ENCODE results near the gene DLK1. TPM values are rescaled to one million over a fixed set of nuclear protein-coding genes. Genes with fewer than 3 reads are reported as not detected.

DLK1 gene
- total RNA-seq, 2 experiments from 2014 or later = not detected

DNA sequence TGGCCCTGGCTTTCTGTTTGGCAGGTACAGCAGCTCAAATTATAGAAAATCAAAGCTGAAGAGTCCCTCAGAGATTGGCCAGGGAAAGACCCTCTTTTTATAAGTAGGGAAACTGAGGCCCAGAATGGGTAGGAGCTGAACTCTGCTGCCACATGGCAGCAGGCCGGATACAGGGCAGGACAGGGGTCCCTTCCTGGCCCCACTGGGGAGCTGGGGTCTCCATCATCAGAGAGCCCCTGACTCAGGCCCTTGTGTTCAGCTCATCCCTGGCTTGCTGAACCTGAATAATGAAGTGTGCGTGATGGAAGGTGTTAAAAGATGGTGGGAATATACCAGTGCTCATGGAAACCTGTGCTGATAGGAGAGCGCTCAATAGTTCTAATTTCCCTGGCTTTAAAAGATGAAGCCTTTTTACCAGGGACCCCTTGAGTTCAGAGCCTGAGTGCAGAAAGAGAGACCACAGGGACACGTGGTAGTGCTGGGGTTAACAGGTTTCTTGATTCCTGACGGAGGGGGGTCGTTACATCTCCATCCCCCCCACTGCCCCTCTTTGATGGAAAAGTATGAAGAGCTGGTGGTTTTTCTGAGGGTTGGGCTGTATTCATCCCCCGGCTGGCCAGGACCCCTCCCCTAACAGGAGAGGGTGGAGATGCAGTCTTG, 4.4 kb downstream of the DLK1 start:
- H3K4me3 Mint-ChIP-seq = no peak overlapping the region
- no peaks in the 10 kb centered on the region for H3K36me3 Mint-ChIP-seq (ENCODE audit: low read depth)
- ATAC-seq = no peak
- H3K4me1 Mint-ChIP-seq (ENCODE audit: low read depth) = no peaks in the 10 kb centered on the region
- CTCF ChIA-PET = no interaction called here
- no peaks in the 10 kb centered on the region for H3K9me3 Mint-ChIP-seq (ENCODE audit: insufficient read depth)
- POLR2A ChIA-PET = interaction anchor here (0.7 kb wide), 1 partner anchor 129 kb away, joined by 3 read pairs; no protein-coding TSS in a partner anchor
- no peak for DNase-seq
- H3K27me3 Mint-ChIP-seq (ENCODE audit: low read depth) = peaks cover 27% of the 10 kb centered on the region
- H3K27ac Mint-ChIP-seq = no peak overlapping the region

DNA sequence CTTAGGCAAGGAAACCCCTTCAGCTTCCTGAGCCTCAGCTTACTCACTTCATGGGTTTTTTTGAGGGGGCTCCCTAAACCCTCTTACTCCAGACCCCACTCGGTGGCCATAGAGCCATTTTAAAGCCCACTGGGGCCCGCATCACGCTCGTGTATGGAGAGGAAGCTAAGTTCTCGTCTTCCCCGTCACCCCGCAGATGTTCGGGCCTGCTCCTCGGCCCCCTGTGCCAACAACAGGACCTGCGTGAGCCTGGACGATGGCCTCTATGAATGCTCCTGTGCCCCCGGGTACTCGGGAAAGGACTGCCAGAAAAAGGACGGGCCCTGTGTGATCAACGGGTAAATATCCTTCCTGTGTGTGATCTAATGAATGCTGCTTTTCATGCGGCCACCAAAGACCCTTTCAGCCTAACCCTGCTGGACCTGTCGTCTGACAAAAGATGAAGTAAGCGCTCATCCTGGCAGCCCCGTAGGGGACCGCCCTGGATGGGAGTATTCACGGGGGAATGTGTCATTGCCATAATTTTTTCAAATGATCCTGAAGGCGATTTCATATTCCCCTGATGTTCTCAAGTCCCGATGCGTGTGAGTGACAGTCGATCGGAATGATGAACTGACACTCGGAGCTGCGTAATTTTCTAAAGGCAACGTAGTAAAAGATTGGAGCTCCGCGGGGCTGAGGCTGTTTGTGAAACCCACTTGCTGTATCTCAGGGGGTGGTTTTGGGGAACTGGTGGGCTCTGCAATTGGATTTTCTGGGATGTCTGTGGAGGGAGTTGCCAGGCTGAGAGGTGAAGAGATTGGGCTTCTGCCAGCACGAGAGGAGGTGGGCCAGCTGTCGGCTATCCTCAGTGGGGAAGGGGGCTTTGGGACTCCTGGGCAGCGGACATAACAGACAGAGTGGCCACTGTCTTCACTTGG, 5.4 kb downstream of the DLK1 start:
- H3K27me3 Mint-ChIP-seq (ENCODE audit: low read depth) = peaks cover 22% of the 10 kb centered on the region
- no peak overlapping the region for H3K4me3 Mint-ChIP-seq
- no peak overlapping the region for H3K27ac Mint-ChIP-seq
- ATAC-seq (no peak), DNase-seq (no peak)
- H3K9me3 Mint-ChIP-seq (ENCODE audit: insufficient read depth) = no peaks in the 10 kb centered on the region
- POLR2A ChIA-PET = no interaction called here
- H3K36me3 Mint-ChIP-seq (ENCODE audit: low read depth) = no peaks in the 10 kb centered on the region
- no peaks in the 10 kb centered on the region for H3K4me1 Mint-ChIP-seq (ENCODE audit: low read depth)
- CTCF ChIA-PET = no interaction called here

DNA sequence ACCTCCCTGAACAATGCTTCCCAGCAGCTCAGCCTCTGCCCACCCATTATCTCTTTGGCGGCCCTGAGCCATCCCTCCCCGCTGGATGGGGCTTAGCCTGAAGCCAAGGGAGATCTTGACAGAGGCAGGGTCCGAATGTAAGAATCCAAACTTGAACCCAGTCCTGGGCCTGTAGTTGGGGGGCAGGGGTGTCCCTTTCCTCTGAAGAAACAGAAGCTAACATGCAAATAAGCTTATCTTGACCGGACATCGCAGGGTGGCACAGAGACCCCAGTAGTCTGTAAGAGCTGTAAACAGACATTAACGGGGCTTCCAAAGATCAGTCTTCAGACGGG, 6.0 kb downstream of the DLK1 start:
- ChIA-PET POLR2A (no interaction called here), CTCF (no interaction called here)
- H3K4me1 Mint-ChIP-seq (ENCODE audit: low read depth) = no peaks in the 10 kb centered on the region
- ATAC-seq = no peak
- H3K27ac Mint-ChIP-seq = no peak overlapping the region
- no peaks in the 10 kb centered on the region for H3K9me3 Mint-ChIP-seq (ENCODE audit: insufficient read depth)
- H3K36me3 Mint-ChIP-seq (ENCODE audit: low read depth) = no peaks in the 10 kb centered on the region
- H3K27me3 Mint-ChIP-seq (ENCODE audit: low read depth) = peaks cover 16% of the 10 kb centered on the region
- no peak for DNase-seq
- no peak overlapping the region for H3K4me3 Mint-ChIP-seq

DNA sequence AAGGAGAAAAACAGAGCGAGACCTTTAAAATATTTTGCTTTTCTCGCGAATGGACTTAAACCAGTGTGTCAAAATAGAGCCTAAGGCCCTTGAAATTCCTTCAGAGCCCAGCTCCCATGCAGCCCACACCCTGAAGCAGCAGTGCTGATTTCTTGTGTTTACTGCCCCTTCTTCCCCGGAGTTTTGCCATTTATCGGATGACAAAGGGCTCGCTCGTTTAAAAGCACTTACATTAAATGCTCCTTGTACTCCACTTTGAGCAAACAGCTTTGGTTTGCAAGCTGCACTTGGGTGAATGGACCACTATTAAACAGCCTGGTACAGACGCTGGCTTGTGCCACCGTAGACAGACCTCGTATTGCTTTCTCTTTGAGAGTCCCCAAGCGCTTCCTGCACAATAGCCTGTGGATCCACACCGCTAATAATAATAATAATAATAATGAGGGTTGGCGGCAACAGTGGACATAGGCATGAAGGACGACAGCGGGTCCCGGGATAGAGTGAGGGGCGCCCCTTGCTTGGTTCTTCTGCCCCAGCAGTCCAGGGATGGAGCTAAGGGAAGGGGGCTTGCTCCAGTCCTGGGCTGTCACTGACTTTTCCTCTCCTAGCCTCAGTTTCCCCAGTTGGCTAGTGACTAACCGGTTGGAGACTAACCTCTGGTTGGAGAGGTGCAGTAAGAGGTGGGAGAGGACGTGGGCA, 6.6 kb downstream of the DLK1 start:
- H3K9me3 Mint-ChIP-seq (ENCODE audit: insufficient read depth) = no peaks in the 10 kb centered on the region
- DNase-seq (no peak), ATAC-seq (no peak)
- H3K27me3 Mint-ChIP-seq (ENCODE audit: low read depth) = peaks cover 10% of the 10 kb centered on the region
- POLR2A ChIA-PET = no interaction called here
- H3K4me1 Mint-ChIP-seq (ENCODE audit: low read depth) = no peaks in the 10 kb centered on the region
- no peak overlapping the region for H3K27ac Mint-ChIP-seq
- CTCF ChIA-PET = no interaction called here
- no peak overlapping the region for H3K4me3 Mint-ChIP-seq
- no peaks in the 10 kb centered on the region for H3K36me3 Mint-ChIP-seq (ENCODE audit: low read depth)

DNA sequence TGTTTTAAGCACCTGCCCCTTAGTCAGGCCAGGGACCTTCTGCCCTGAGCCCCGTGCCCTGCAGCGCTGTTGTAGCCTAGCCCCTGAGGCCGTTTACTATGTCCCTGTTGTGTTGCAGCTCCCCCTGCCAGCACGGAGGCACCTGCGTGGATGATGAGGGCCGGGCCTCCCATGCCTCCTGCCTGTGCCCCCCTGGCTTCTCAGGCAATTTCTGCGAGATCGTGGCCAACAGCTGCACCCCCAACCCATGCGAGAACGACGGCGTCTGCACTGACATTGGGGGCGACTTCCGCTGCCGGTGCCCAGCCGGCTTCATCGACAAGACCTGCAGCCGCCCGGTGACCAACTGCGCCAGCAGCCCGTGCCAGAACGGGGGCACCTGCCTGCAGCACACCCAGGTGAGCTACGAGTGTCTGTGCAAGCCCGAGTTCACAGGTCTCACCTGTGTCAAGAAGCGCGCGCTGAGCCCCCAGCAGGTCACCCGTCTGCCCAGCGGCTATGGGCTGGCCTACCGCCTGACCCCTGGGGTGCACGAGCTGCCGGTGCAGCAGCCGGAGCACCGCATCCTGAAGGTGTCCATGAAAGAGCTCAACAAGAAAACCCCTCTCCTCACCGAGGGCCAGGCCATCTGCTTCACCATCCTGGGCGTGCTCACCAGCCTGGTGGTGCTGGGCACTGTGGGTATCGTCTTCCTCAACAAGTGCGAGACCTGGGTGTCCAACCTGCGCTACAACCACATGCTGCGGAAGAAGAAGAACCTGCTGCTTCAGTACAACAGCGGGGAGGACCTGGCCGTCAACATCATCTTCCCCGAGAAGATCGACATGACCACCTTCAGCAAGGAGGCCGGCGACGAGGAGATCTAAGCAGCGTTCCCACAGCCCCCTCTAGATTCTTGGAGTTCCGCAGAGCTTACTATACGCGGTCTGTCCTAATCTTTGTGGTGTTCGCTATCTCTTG, 7.6 kb downstream of the DLK1 start:
- Mint-ChIP-seq H3K27ac (no peak overlapping the region), H3K27me3 (ENCODE audit: low read depth) (peaks cover 2% of the 10 kb centered on the region), H3K4me3 (no peak overlapping the region), H3K36me3 (ENCODE audit: low read depth) (no peaks in the 10 kb centered on the region), H3K4me1 (ENCODE audit: low read depth) (no peaks in the 10 kb centered on the region), H3K9me3 (ENCODE audit: insufficient read depth) (no peaks in the 10 kb centered on the region)
- DNase-seq (no peak), ATAC-seq (no peak)
- ChIA-PET POLR2A (no interaction called here), CTCF (no interaction called here)

DNA sequence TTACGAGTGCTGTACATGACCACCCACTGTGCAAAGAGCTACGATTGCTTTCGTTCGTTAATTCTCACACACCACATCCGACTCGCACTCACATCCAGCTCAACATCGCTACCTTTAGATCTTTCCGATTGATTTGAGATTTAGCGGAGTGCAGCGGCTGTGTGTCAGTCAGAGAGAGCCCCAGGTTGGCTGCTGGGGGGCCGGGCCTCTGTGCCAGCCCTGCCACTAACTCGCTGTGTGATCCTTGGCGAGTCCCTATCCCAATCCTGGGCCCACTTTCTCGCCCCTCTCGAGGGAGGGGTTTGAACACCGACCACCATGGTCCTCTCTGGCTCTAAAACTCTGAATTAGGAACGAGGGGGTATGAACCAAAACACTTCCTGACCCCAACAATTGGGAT, 8.6 kb downstream of the DLK1 start:
- ChIA-PET POLR2A (no interaction called here), CTCF (no interaction called here)
- Mint-ChIP-seq H3K4me1 (ENCODE audit: low read depth) (no peaks in the 10 kb centered on the region), H3K27me3 (ENCODE audit: low read depth) (no peaks in the 10 kb centered on the region), H3K4me3 (no peak overlapping the region), H3K27ac (no peak overlapping the region), H3K9me3 (ENCODE audit: insufficient read depth) (no peaks in the 10 kb centered on the region), H3K36me3 (ENCODE audit: low read depth) (no peaks in the 10 kb centered on the region)
- ATAC-seq (no peak), DNase-seq (no peak)

DNA sequence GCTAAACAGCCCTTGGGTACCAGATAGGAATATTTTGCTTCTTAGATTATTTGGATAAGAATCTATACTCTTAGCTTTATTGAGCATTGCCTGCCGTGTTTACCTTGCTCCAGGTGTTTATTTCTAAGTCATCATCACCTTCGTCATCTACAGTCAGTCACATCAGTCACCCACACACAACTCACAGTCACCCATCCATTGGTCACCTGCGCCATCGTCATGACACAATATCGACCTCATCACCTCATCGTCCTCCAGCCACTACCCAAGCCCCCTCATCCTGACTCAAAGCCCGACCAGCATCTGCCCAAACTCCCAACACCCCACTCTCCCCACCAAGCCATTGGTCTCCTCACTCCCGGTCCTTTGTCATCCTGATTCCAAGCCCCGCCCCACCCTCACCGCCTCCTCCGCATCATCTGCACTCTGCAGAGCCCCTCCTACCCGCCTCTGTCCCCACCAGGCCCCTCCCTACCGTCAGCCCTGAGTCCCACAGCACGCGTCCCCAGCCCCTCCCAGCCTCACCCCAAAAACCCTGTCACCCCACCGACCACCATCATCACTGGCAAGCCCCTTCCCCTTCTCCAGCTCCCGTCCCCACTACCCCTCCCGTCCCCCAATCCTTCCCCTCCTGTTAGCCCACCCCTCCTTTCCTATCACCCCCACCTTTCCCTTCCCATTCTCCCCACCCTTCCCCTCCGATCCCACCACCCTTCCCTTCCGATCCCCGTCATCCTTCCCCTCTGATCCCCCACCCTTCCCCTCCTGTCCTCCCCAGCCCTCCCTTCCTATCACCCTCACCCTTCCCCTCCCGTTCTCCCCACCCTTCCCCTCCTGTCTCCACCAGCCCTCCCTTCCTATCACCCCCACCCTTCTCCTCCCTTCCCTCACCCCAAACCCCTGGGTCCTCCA, 9.8 kb downstream of the DLK1 start:
- ChIA-PET POLR2A (no interaction called here), CTCF (no interaction called here)
- H3K9me3 Mint-ChIP-seq (ENCODE audit: insufficient read depth) = no peaks in the 10 kb centered on the region
- ATAC-seq (no peak), DNase-seq (no peak)
- peak overlapping the region; percentile 10 for H3K27ac Mint-ChIP-seq
- no peak overlapping the region for H3K4me3 Mint-ChIP-seq
- no peaks in the 10 kb centered on the region for H3K4me1 Mint-ChIP-seq (ENCODE audit: low read depth)
- no peaks in the 10 kb centered on the region for H3K36me3 Mint-ChIP-seq (ENCODE audit: low read depth)
- no peaks in the 10 kb centered on the region for H3K27me3 Mint-ChIP-seq (ENCODE audit: low read depth)

DNA sequence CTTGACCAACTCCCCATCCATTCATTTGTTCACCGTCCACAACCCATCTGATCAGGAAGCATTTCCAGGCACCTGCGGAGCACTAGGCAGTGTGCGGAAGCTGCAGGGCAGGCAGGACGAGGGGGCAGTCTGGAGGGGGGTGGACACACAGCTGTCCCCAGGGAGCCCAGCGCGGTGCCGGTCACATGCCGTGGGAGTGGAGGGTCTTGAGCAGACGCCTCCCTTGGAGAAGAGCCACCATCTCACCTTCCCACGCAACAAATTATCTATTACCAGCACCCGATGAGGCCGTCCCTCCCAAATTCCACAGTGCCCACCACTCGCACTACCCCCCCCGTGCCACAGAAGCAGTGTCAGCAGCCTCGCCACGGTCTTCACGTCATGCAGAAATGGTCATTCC, 10.8 kb downstream of the DLK1 start:
- CTCF ChIA-PET = no interaction called here
- H3K9me3 Mint-ChIP-seq (ENCODE audit: insufficient read depth) = no peaks in the 10 kb centered on the region

DNA sequence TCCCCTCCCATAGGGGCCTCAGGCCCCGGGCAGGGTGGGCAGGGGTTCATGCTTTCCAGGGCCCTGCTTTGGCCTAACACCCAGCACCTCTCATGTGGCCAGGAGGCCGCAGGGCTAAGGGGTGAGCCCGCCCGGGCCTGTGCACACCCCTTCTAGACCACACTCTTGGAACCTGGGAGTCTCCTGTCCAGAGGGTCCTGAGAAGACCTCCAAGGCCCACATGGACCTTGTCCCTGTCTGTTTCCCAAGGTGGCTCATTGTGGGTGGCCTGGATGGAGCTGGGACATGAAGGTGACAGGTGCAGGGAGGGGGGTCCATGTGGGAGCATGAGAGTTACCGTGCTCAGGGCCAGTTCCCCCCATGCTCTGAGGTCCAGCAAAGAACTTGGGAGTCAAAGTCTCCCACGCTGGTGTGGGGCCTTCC, 11.6 kb downstream of the DLK1 start:
- H3K27me3 Mint-ChIP-seq (ENCODE audit: low read depth) = no peaks in the 10 kb centered on the region
- ChIA-PET CTCF (no interaction called here), POLR2A (no interaction called here)
- no peak for DNase-seq
- no peaks in the 10 kb centered on the region for H3K9me3 Mint-ChIP-seq (ENCODE audit: insufficient read depth)
- ATAC-seq = no peak
- no peak overlapping the region for H3K4me3 Mint-ChIP-seq
- H3K4me1 Mint-ChIP-seq (ENCODE audit: low read depth) = no peaks in the 10 kb centered on the region
- H3K27ac Mint-ChIP-seq = no peak overlapping the region
- H3K36me3 Mint-ChIP-seq (ENCODE audit: low read depth) = no peaks in the 10 kb centered on the region

More for the DNA sequence above, 10.8 kb downstream of the DLK1 start:
- Mint-ChIP-seq H3K27me3 (ENCODE audit: low read depth) (no peaks in the 10 kb centered on the region), H3K27ac (no peak overlapping the region), H3K36me3 (ENCODE audit: low read depth) (no peaks in the 10 kb centered on the region), H3K4me1 (ENCODE audit: low read depth) (no peaks in the 10 kb centered on the region), H3K4me3 (no peak overlapping the region)
- POLR2A ChIA-PET = no interaction called here
- DNase-seq (no peak), ATAC-seq (no peak)

DNA sequence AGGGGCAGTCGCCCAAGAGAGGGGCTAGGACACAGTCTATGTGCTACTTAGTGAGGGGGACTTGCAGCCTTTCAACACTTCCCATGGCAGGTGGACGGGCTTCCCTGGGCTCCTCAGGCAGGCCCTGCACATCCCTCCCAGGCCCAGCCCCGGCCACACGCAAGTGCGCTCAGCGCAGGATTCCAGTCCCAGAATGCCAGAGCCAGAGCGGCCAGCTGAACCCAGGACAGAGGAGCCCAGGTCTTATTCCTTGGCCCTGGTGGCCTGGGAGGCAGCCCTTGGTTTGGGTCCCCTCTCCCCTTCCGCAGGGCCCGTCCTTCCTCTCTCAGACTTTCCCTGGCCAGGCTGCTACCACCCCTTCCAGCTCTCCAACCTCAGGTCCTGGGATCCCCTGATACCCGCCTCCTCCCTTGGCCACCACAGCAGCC, 12.0 kb downstream of the DLK1 start:
- H3K4me1 Mint-ChIP-seq (ENCODE audit: low read depth) = no peaks in the 10 kb centered on the region
- H3K36me3 Mint-ChIP-seq (ENCODE audit: low read depth) = no peaks in the 10 kb centered on the region
- no peak overlapping the region for H3K27ac Mint-ChIP-seq
- POLR2A ChIA-PET = no interaction called here
- CTCF ChIA-PET = no interaction called here
- no peaks in the 10 kb centered on the region for H3K27me3 Mint-ChIP-seq (ENCODE audit: low read depth)
- DNase-seq (no peak), ATAC-seq (no peak)
- no peak overlapping the region for H3K4me3 Mint-ChIP-seq
- H3K9me3 Mint-ChIP-seq (ENCODE audit: insufficient read depth) = no peaks in the 10 kb centered on the region

DNA sequence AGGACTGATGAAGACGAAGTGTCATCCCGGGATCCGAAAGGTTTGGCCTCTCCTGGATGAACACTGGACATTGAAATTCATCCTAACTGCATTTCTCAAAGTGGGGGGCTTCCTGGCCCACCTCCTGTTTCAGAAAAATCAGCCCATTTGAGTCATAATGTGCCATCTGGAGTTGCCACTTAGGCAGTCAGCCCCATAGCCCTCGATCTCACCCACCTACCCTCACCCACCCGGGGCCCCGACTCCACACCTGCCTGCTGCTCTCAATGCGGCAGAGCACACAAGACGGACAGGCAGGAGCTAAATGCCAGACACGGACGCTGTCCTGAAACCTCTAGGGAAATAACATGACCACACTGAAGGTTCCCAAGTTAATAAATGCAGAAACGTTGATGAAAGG, 12.6 kb downstream of the DLK1 start:
- Mint-ChIP-seq H3K27ac (no peak overlapping the region), H3K36me3 (ENCODE audit: low read depth) (no peaks in the 10 kb centered on the region), H3K4me3 (no peak overlapping the region), H3K4me1 (ENCODE audit: low read depth) (no peaks in the 10 kb centered on the region), H3K27me3 (ENCODE audit: low read depth) (no peaks in the 10 kb centered on the region), H3K9me3 (ENCODE audit: insufficient read depth) (no peaks in the 10 kb centered on the region)
- CTCF ChIA-PET = no interaction called here
- DNase-seq = no peak
- POLR2A ChIA-PET = no interaction called here
- no peak for ATAC-seq
